Fibroblast of the aortic adventitia (primary cell): Measurements from ENCODE around the gene TMEM94. TPM values are rescaled to one million over a fixed set of nuclear protein-coding genes. Genes with fewer than 3 reads are reported as not detected.

Experiments
- DNase-seq: peaks from one replicate; pipeline ENCODE4 v3.0.0-alpha.2; 2010; ENCODE audit warnings: low read depth
- H3K4me3 ChIP-seq: 2 replicates; pipeline ENCODE4 v1.5.1; 2011; ENCODE audit warnings: low read depth, mild to moderate bottlenecking, control low read depth, low read length, moderate library complexity
- CTCF ChIP-seq: IDR thresholded peaks from 2 replicates; pipeline ENCODE4 v1.5.1; 2011; ENCODE audit warnings: mild to moderate bottlenecking, low read length, control low read depth, inconsistent platforms; ENCODE audit not compliant: insufficient read depth
- total RNA-seq: library from RNA; depleted of rRNA; stranded (reverse); fragments of >200 nt; gene quantifications from 2 replicates; pipeline ENCODE4 v1.2.3, GENCODE V29; 2012; ENCODE audit warnings: low replicate concordance

Gene TMEM94
- total RNA-seq: 29.7 and 80.4 TPM in 2 replicates

GRCh38 chr17:75456417-75457046, at the start of gene TMEM94:
Gene TMEM94 (plus strand): TSS chr17:75456635. CDS start chr17:75471906, 15,271 bp downstream.
- H3K4me3 ChIP-seq: peak within 1 kb of the TSS; percentile 97
- TF ChIP-seq CTCF: no peak
- peak; percentile 99 for DNase-seq

- no peak for DNase-seq
- H3K4me3 ChIP-seq: no peak overlapping the region
- TF ChIP-seq CTCF: no peak
Observed at GRCh38 chr17:75407655-75408352, 48.6 kb upstream of the TMEM94 start.

DNA sequence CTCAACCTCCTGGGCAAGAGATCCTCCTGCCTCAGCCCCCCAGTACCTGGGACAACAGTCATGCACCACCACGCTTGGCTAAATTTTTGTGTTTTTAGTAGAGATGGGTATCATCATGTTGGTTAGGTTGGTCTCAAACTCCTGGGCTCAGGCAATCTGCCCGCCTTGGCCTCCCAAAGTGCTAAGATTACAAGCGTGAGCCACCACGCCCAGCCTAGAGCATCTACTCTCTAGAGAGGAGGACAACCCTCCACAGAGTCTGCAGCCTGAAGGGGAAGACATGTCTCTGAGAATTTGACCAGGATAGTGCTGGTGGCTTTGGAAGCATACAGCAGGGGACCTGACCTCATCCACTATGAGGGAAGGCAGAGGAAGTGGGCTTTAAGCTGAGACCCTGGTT, 46.3 kb upstream of the TMEM94 start:
- no peak for DNase-seq
- H3K4me3 ChIP-seq: no peak overlapping the region
- TF ChIP-seq CTCF: no peak

GRCh38 chr17:75411328-75412067, 44.9 kb upstream of the TMEM94 start:
- DNase-seq: no peak
- H3K4me3 ChIP-seq: no peak overlapping the region
- TF ChIP-seq CTCF: no peak

- peak; percentile 83 for TF ChIP-seq CTCF
- no peak overlapping the region for H3K4me3 ChIP-seq
- DNase-seq: peak; percentile 83
Observed at GRCh38 chr17:75412455-75413317, 43.7 kb upstream of the TMEM94 start.

- H3K4me3 ChIP-seq: no peak overlapping the region
- DNase-seq: no peak
- no peak for TF ChIP-seq CTCF
Observed at GRCh38 chr17:75414488-75414887, 41.9 kb upstream of the TMEM94 start.
